NCI-H446 treated with DMSO at 0.1 percent for 48 hours (cell line): ENCODE data around the gene GALNT11.
"Not testable (repeated sequence)": the region's sequence is repeated elsewhere in the genome, so short reads cannot be mapped to it uniquely, and the experiment has no call there.

Experiments used
- DNase-seq: peaks from one replicate; lab custom pipeline; 2025; lab: John Stamatoyannopoulos, UW

The GALNT11 gene

DNA sequence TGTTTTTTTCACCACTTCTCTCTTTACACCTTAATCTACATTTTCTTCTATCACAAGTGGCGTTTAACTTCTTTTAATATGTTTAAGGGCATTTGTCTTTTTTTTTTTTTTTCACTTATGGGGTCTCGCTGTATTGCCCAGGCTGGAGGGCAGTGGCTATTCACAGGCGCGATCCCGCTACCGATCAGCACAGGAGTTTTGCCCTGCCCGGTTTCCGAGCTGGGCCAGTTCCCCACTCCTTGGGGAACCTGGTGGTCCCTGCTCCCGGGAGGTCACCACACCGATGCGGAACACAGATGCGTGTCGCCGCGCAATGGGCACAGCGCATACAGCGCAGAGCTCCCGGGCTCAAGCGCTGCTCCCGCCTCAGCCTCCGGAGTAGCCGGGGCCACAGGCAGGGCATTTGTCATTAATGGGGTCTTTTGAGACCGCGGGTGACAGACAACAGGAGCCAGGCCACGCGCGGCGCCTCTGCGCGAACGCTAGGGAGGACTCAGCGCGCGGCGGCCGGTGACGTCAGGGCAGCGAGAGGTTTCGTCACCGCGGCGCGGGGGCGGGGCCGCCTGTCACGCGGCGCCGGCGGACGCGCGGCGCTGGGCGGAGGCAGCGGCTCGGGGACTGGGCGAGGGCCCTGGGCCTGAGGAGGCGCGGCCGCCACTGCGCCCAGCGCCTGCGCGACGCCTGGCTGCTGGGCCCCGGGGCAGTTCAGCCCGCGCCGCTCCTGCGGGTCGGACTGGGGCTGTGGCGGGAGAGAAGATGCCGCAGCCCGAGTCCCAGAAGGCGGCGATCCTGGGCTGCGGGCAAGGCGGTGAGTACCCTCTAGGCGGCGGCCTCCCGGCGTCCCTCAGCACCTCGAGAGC is at the start of gene GALNT11:
Gene GALNT11 (plus strand): TSS at position 598 of the 860 bp plus-strand sequence. CDS start 68,554 bp downstream, outside the sequence.
- peak; percentile 66 for DNase-seq

DNA sequence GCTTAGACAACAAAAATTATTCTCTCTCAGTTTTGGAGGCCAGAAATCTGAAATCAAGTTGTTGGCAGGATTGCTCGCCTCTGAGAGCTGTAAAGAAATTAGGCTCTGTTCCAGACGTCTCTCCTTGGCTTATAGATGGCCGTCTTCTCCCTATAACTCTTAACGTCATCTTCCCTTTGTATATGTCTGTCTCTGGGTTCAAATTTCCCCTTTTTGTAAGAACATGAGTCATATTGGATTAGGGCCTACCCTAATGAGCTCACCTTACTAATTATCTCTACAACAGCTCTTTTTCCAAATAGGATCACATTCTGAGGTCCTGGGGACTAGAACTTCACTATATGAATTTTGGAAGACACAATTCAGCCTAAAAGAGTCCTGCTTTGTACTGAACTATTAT is 46.9 kb upstream of the GALNT11 start:
- peak; percentile 13 for DNase-seq

DNA sequence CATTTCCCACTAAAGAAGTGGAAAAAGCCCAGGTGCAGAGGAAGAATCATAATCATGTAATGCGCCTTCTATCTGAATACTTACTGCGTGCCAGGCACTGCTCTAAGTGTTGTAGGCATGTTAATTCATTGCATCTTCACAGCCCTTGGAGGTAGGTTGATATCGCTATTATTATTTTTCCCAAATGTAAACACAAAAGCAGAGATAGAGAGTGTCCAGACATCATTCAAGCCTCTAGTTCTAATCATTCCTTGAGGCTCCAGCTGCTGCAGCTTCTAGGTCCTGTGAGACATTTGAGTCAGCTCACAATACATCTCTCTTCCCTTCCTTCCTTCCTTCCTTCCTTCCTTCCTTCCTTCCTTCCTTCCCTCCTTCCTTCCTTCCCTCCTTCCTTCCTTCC is 44.3 kb upstream of the GALNT11 start:
- DNase-seq = no peak

DNA sequence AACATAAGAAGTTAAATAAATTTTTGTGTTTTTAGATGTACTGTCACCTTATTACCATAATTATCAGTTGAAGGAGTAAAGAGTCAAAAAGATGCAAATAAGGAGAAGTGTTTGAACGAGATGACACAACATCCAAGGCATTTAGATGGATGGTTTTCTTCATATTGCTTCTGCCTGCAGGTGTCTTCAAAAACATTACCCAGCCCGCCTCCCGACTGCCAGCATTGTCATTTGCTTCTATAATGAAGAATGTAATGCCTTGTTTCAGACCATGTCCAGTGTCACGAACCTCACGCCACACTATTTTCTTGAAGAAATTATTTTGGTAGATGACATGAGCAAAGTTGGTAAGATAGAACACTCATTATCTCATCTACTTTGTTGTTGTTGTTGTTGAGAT is 42.7 kb upstream of the GALNT11 start:
- no peak for DNase-seq

DNA sequence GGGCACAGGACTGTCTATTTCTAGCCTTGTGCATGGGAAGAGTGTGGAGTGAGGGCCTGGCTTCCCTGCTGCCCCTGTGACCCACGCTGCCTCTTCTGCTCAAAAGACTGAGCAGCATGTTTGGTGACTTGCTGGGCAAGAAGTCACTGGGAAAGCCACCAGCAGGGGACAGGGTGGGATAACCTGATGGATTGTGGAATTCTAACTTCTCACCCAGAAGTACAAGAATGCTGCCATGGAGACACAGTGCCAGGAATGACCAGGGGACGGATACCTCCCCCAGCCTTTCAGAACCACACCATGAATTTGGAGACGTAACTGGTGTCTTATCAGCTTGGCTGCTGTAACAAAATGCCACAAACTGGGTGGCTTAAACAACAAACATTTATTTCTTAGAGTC is 40.9 kb upstream of the GALNT11 start:
- DNase-seq = no peak

DNA sequence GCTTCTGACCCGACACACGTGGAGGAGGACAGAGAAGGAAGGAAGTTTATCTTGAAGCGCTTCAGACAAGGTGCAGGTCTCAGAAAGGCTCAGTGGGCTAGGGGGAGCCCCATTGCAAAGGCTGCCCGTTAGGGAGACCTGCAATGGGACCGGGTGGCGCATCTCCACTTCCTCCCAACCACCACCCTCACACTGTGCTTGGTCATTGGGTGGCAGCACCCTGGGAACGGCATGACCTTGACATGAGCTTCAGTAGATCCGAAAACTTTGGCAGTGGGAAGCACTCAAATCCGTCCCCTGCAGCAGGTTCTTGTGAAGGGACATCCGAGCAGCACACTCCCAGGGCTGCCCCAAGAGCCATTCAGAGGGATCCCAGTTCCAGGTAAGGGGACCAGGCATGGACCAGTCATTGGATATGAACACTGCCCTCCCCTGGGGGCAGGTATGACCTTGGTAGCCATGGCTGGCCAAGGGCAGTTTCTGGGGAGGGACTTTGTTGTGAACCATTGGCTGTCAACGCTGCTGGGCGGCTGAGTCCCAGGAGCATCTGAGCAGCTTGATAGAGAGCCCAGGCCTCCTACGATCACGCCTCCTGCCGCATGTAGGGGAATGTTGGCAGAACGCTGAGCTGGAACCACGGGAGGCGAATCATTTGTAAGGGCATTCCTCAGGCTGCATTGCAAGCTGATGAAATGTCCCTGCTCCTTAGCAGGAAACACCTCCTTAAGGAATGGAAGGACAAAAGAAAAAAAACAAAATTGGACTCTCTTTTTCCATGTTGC is 37.5 kb upstream of the GALNT11 start:
- DNase-seq = no peak

DNA sequence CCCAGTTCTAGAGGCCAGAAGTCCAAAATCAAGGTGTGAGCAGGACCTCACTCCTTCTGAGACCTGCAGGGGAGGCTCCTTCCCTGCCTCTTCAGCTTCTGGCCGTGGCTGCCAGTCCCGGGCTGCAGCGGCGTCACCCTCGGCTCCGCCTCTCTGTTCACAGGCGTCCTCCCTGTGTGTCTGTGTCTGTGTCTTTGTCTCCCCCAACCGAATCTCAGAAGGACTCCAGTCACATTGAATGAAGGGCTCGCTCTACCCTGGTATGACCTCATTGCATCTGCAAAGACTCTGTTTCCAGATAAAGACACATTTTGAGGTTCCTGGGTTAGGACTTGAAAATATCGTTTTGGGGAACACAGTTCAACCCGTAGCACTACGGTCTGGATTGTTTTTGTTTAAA is 33.1 kb upstream of the GALNT11 start:
- no peak for DNase-seq

DNA sequence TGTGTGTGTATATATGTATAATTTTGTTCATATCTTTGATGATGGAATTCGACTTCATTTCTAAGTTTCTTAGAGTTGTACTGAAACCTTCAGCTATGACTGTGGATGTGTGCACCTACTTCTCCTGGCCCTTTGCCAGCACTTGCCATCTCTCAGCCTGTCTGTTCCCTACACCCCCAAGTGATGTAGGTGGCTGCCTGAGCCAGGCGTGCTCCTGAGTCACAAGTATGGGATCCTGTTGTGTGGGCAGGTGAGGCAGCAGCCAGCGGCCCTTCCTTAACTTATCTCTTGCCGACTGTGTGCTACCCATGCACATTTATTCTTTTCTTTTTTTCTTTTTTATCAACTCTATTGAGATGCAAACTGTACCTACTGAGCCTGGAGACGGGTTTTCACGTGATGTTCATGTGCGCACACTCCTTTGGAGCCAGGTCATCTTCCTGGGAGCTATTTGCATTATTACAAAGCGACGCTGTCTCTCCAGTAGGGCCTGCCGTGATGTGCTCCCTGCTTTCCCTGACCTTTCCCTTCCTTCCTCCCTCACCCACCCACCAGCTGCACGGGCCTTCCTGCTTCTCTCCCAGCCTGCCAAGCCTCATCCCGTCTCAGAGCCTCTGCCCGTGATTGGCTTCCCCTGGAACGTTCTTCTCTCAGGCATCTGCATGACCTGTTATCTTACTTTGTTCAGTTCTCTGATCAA is 31.3 kb upstream of the GALNT11 start:
- no peak for DNase-seq

DNA sequence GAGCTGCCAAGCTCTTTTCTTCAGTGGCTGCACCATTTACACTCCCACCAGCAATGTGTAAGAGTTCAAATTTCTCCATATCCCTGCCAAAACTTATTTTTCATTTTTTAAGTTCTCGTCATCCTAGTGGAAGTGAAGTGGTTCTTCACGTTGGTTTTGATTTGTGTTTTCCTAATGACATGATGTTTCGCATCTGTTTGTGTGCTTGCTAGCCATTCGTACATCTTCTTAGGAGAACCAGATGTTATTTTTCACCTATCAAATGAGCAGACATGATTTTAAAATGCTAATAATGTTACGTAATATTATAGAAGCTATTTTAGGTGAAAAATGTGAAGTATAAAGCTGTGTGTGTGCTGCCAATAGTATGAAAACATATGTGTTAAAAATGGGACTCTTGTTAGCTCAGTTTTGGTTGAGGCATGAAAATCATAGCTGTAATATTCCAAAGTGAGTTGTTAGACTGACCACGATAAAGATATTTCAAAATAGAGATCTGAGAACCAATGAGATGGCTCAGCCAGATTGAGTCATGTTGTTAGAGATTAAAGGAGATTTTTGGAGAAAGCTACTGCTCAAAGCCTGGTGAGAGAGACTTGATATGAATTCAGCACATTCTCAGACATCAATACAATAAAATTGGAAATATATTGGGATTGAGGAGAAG is 25.9 kb upstream of the GALNT11 start:
- DNase-seq = no peak

DNA sequence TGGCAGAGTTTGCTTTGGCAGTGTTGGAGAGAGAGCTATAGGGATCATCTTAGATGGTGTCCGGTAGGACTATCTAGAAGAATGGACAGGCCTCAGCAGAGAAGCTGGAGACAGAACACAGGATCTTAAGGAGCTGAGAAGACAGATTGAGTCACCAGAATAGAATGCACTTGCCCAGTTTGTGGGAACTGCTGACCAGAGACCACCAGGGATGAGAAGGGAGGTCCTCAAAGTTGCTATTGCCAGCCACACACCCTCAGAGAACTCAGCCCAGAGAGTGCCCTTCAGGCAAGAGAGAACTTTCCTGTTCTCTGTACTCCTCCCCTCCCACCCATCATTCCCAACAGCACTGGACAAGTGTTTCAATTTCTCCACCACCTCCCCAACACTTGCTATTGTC is 25.3 kb upstream of the GALNT11 start:
- no peak for DNase-seq

DNA sequence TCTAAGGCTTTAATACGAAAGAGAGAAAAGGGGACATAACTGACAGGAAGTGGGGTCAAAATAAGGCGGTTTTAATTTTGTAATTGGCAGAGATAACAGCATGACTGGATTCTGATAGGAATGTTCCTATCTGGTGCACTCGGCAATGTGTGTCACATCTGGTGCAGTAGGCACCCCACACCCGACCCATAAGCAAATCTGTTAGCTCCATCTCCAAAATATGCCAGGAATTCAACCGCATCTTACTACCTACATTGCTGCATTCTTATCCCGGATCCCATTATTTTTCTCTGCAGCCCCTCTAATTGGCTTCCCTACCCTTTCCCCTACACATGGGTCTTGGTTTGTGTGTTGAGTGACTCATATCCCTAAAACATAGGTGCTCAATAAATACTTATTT is 19.1 kb upstream of the GALNT11 start:
- no peak for DNase-seq

DNA sequence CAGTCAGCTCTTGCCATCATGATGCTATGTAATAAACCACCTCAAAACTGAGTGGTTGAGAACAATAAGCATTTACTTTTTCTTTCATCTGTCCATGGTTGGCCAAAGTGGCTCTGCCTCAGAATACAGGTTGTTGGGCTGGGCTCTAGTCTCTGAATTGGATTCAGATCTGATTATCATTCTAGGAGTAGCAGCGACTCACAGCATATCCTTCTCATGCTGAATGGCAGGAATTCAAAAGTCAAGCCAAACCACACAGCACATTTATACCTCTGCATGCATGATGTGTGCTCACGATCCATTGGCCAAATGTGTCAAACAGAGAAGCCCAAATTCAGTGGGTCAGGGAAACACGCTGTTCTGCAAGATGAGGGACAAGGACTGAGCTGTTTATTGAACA is 13.6 kb upstream of the GALNT11 start:
- DNase-seq = no peak

DNA sequence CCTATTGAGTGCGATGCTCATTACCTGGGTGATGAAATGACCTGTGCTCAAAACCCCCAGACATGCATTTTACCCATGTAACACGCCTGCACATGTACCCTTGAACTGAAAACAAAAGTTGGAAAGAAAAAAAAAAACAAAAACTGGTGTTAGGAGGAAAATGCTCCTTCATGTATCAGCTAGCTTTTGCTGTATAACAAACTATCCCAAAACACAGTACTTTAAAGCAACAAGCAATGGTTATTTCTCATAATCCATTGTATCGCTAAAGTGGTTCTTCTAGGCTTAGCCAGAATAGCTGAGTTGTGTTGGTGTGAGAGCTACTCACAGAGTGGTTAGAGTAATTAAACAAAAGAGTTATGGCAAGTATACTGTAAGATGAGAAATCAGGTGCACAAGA is 12.2 kb upstream of the GALNT11 start:
- DNase-seq = no peak

DNA sequence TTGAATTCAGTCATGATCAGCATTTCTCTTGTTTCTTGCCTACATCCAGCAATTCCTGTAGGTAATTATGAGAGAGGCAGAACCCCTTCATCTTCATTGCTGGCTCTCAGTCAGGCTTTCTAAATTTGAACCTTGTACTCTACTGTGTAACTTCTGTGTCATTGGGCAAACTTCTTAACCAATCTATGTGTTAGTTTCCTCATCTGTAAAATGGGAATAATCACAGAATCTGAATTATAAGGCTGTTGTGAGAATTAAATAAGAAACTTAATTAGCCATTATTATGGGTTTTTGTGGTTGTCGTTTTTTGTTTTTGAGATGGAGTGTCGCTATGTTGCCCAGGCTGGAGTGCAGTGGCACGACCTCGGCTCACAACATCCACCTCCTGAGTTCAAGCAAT is 11.5 kb upstream of the GALNT11 start:
- DNase-seq = no peak

DNA sequence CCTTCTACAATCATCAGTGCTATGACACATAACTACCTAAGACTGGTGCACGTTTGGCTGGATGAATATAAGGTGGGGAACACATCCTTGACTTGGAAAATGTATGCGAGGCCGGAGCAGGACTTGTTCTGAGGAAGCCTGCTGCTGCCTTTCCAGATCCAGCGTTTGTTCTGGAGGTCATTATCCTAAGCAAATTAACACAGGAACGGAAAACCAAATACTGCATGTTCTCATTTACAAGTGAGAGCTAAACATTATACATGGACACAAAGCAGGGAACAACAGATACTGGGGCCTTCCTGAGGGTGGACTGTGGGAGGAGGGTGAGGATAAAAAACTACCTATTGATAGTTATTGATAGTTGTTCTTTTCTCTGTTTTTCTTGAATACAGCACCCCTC is 10.8 kb upstream of the GALNT11 start:
- DNase-seq = no peak

DNA sequence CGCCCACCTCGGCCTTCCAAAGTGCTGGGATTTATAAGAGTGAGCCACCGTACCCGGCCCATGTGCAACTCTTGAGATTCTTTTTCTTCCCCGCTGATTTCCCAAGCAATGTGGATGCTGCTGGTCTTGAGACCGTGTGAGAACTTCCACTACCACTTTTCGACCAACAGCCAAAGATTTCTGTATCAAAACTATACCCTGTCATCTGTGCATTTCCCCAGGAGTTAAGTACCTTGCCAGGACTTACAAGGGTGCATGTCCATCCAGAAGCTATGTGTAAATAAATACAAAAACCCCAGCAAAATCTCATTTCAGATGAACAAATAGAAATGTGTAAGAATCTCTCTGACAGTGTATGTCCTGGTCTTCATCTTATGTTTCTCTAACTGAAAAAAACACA is 9.9 kb upstream of the GALNT11 start:
- no peak for DNase-seq

DNA sequence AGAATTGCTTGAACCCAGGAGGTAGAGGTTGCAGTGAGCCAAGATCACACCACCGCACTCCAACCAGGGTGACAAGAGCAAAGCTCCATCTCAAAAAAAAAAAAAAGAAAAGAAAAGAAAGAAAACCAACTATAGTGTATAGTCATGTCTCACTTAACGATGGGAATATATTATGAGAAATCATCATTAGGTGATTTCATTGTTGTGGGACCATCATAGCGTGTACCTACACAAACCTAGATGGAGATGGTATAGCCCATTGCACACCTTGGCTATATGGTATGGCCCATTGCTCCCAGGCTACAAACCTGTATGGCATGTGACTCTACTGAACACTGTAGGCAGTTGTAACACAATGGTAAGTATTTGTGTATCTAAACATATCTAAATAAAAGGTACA is 8.5 kb upstream of the GALNT11 start:
- no peak for DNase-seq

DNA sequence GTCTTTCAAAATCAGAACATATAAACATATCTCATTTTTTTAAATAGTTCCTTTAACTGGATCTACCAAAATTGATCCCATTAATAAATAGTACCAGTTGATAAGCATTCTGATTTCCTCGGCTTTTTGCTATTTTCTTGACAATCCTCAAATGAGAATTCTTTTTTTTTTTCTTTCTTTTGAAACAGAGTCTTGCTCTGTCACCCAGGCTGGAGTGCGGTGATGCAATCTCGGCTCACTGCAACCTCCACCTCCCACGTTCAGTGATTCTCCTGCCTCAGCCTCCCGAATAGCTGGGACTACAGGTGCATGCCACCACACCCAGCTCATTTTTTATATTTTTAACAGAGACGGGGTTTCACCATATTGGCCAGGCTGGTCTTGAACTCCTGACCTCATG is 7.8 kb upstream of the GALNT11 start:
- DNase-seq = not testable (repeated sequence)

DNA sequence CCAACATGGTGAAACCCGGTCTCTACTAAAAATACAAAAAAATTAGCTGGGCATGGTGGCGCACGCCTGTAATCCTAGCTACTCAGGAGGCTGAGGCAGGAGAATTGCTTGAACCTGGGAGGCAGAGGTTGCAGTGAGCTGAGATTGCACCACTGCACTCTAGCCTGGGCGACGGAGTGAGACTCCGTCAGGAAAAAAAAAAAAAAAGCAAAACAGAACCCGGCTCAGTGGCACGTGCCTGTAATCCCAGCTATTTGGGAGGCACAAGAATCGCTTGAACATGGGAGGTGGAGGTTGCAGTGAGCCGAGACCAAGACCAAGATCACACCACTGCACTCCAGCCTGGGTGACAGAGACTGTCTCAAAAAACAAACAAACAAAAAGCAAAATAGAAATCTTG is 3.7 kb upstream of the GALNT11 start:
- not testable (repeated sequence) for DNase-seq

DNA sequence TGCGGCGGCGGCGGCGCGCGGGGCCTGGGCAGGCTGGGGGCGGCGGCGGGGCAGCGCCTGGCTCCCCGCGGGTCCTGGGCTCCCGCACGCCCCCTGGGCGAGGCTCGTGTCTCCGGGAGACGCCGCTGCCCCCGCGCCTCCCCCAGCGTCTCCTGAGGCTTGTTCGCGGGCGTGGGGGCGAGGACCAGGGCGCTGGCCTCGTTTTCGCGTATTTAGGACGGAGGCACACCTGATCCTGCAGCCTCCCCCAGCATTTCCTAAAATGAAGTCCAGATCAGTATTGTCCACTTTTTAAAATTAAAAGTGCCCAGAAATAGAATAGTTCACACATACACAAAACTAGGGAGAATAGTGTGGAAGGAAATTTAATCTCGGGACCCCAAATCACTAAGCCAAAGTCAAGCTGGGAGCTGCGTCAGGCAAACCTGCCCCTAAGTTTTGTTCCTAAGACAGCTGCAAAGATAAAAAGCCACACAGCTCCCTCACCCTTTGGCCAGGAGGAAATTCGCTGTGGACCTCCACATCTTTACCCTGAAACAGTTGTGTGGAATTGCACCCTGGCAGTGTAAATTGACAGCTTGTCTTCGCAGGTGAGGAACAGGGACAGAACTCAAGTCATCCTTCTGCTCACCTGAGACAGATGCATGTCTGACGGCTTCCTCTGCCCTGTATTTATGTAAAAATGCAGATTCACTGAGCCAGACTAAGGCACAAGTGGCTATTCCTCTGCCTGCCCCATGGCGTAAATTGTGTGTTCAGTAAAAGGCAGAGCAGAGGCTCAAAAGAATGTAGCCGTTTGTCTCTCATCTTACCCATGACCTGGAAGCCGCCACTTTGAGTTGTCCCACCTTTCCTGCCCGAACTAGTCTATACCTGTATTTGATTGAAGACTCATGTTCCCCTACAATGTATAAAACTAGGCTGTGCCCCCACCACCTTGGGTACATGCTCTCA is 740 bp downstream of the GALNT11 start:
- no peak for DNase-seq
